LHCN-M2 (cell line): Measurements from ENCODE around the gene CYP19A1. TPM values are rescaled to one million over a fixed set of nuclear protein-coding genes. Genes with fewer than 3 reads are reported as not detected.

Experiments used
- DNase-seq: peaks from one replicate; pipeline ENCODE4 v3.0.0-alpha.2; 2012; ENCODE audit warnings: low read depth
- polyA plus RNA-seq: library from polyadenylated mRNA; unstranded; fragments of >200 nt; gene quantifications from one replicate; pipeline ENCODE4 v1.2.1, GENCODE V29; 2012; ENCODE audit warnings: missing spikeins
- total RNA-seq: library from RNA; depleted of rRNA; stranded (reverse); fragments of >200 nt; gene quantifications from 2 replicates; pipeline ENCODE4 v1.2.3, GENCODE V29; 2014; rRNA removed

Gene CYP19A1
- 2.6 TPM in 2 replicates for total RNA-seq
- polyA plus RNA-seq: 0.41 TPM

GRCh38 chr15:51338496-51338895 is at the start of gene CYP19A1:
TSS of gene CYP19A1 (minus strand) at chr15:51338596. CDS start at chr15:51242912, 95,684 bp downstream.
- no peak for DNase-seq

DNA sequence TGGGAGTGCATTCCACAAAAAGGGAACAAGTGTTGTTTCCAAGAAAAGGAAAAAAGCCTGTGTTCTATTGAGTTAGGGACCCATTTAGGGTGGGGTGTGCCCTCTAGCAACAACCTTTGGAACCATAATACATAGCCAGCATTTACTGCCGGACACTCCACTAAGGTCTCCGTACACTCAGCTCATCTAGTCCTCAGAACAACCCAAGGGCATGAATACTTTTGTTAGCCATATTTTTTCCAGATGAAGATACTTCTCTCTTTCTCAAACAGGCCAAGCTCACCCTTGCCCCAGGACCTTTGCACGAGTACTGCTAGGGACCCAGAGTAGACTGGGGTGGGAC is 49.3 kb upstream of the CYP19A1 start:
- no peak for DNase-seq

DNA sequence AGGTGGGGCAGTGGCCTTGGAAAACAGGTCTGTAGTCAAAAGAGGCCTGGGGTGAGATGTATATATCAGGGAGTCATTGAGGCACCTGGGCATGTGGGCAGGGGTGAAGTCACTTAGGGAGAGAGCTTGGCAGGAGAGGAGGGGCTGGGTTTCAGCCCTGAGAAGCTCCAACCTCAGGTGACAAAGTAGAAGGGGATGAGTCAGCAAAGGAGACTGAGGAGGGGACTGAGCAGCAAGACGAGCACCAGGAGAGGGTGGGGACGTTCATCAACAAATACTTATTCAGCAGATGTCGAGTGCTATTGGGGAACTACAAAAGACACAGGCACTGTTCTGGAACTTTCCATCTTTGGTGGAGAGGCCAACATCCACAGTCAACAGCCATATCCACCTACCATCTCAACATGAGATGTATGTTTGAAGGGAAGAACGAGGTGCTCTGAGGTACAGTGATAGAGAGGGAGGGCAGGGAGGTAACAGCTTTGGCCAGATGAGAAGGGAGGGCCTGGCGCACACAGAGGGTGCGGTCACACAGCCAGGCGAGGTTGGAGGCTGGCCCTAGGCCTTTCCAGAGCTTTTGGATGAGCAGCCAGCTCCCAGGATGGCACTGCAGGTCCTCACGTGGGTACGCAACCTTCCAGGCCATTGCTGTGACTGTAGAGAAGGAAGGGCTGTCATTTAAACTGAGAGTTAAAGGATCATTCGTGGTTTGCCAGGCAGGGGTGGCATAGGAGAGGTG is 48.7 kb upstream of the CYP19A1 start:
- no peak for DNase-seq

DNA sequence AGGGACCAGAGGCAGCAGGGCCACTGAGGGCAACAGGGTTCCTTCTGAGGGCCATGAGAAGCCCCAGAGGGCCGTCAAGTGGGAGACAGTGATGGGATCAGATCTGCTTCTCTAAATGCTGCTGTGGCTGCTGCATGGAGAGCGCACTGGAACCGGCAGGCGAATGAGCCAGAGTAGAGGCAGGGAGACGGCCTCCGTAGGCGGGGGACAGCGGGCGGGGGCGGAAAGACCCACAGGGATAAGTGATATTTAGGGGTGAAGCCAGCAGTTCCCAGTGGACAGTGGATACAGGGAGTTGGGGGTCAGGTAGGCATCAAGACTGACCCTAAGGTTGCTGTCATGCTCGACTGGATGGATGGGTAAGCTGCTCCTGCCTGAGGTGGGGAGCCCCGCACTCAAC is 48.1 kb upstream of the CYP19A1 start:
- DNase-seq: no peak

GRCh38 chr15:51386029-51386428 is 47.6 kb upstream of the CYP19A1 start:
- no peak for DNase-seq

- DNase-seq: peak; percentile 56
Observed at GRCh38 chr15:51382787-51383186, 44.4 kb upstream of the CYP19A1 start.

GRCh38 chr15:51380999-51381806 is 42.8 kb upstream of the CYP19A1 start:
- peak; percentile 77 for DNase-seq

- DNase-seq: no peak
Observed at GRCh38 chr15:51379390-51379789, 41.0 kb upstream of the CYP19A1 start.

DNA sequence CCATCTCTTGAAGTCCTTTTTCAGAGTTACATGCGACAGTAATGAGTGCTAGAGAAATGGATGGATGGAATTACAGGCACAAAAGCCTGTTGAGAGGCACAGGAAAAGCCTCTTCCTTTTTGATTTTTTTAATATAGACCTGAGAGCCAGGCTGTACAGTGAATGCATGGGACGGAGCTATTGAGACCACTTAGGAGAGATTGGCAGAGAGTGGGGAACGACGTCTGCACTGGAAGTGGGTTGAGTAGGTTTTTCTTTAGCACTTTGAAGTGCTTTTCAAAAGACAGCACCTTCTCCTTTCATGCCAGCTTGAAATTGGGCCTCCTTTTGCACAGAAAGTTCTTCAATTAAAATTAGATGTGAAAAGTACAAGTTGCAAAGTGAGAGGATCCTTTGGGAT is 40.0 kb upstream of the CYP19A1 start:
- DNase-seq: no peak

- peak; percentile 60 for DNase-seq
Observed at GRCh38 chr15:51377038-51377786, 38.8 kb upstream of the CYP19A1 start.

DNA sequence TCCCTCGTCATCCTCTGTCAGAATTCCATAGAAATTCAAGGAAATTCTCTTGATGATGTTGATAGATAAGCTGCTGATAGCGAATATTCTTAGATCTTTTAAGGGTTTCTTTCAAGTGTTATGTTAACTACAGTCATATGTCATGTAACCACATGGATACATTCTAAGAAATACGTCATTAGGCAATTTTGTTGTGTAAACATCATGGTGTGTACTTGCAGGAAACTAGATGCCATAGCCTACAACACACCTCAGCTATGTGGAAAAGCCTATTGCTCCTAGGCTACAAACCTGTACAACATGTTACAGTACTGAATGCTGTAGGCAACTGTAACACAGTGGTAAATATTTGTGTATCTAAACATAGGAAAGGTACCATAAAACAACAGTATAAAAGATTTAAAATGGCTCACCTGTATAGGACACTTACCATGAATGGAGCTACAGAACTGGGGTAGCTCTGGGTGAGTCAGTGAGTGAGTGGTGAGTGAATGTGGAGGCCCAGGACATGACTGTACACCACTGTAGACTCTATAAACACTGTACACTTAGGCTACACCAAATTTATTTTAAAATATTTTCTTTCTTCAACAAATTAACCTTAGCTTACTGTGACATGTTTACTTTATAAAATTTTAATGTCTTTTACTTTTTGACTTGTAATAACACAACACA is 37.7 kb upstream of the CYP19A1 start:
- peak; percentile 45 for DNase-seq

DNA sequence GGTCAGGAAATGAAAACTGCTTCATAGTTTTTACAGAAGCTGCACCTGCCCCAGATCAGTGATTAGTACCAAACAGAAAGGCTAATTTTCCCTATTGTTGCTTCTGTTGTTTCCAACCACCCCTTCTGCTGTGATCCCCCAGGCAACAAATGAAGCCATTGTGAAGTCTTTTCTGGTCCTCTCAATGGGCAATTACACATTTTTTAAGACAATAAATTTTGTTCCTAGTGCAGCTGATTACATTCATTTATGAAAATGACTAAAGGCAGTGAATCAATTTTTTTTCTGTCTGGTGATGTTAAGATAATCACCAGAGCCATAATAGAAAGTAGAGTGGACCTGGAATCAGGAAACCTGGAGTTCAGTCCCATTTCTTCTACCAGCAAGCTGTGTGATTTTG is 35.7 kb upstream of the CYP19A1 start:
- no peak for DNase-seq

GRCh38 chr15:51371266-51371665 is 32.9 kb upstream of the CYP19A1 start:
- DNase-seq: no peak

- DNase-seq: no peak
Observed at GRCh38 chr15:51369451-51369761, 31.0 kb upstream of the CYP19A1 start.

- peak; percentile 34 for DNase-seq
Observed at GRCh38 chr15:51368751-51369450, 30.5 kb upstream of the CYP19A1 start.

DNA sequence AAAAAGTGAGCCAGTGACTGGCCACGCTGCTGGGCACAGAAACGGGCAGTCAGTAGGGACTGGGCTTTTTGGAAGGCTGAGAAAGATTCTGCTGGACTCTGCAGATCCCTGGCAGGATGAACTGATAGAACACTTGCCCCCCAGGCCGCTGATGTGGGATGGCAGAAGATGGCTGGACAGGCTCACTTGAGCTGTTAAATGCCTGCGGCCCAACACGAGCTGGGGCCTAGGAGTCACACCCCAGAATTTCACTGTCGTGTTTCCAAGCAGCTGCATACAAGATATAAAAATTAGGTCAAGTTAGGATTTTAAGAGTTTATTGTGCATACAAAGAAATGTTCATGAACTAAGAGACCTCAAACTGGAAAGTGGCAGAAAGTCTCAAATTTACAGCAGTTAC is 29.9 kb upstream of the CYP19A1 start:
- no peak for DNase-seq

- DNase-seq: no peak
Observed at GRCh38 chr15:51367322-51367976, 29.1 kb upstream of the CYP19A1 start.

GRCh38 chr15:51366920-51367319 is 28.5 kb upstream of the CYP19A1 start:
- no peak for DNase-seq

DNA sequence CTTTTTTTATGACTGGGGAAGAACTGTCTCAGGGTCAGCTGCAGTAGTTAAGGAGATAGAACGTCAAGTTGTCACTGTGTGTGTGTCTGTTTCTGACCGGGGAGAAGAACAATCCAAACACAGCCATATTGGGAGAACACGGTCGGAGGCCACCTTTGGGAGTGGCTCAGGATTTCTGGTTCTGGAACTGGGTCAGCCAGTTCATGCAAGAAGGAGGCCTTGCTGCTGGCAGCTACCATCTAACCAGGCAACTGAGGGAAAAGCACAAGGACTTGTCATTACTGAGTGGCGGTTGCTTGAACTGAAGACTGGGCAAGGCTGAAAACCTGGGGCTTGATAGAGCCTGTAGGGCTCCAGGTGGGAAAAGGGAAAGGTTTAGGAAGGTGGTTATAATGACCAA is 27.7 kb upstream of the CYP19A1 start:
- DNase-seq: no peak

- DNase-seq: no peak
Observed at GRCh38 chr15:51365417-51365816, 27.0 kb upstream of the CYP19A1 start.

GRCh38 chr15:51363383-51363782 is 25.0 kb upstream of the CYP19A1 start:
- DNase-seq: no peak
